DND-41 (cell line): Measurements from ENCODE around the gene PSMD12.

Experiments used
- CTCF ChIP-seq: IDR thresholded peaks from 2 replicates; pipeline ENCODE4 v1.5.1; 2012; ENCODE audit warnings: borderline replicate concordance, low read length, moderate library complexity, mild to moderate bottlenecking; ENCODE audit not compliant: poor library complexity, severe bottlenecking; ENCODE audit errors: extremely low read depth
- EZH2 ChIP-seq: IDR thresholded peaks from 3 replicates; pipeline ENCODE4 v1.6.1; 2012; ENCODE audit warnings: borderline replicate concordance, low read depth, mild to moderate bottlenecking, moderate library complexity, low read length, inconsistent platforms; ENCODE audit not compliant: severe bottlenecking

- TF ChIP-seq CTCF: no peak
- TF ChIP-seq EZH2: no peak
Observed at GRCh38 chr17:67403065-67403464, 36.7 kb upstream of the PSMD12 start.
